PC-9 (cell line): ENCODE measurements around the gene NMNAT3. TPM values are rescaled to one million over a fixed set of nuclear protein-coding genes. Genes with fewer than 3 reads are reported as not detected.

Source experiments
- BruUV-seq: library from RNA; stranded (reverse); fragments of 400-500 nt; replicated peaks from 2 replicates; lab custom pipeline; 2021; lab: Mats Ljungman, UMichigan
- CTCF ChIA-PET: fragments of 300-600 bp; sonication (Branson Sonifier 250); formaldehyde crosslinking; loops from one replicate; lab custom pipeline; 2022; ENCODE audit warnings: antibody characterized with exemption; lab: Charles Lee
- POLR2A ChIA-PET: fragments of 300-600 bp; sonication (Branson Sonifier 250); formaldehyde crosslinking; loops from one replicate; lab custom pipeline; 2022; ENCODE audit warnings: antibody characterized with exemption; ENCODE audit not compliant: unreplicated experiment; lab: Charles Lee
- DNase-seq, 2 experiments: peaks; one replicate each; pipeline versions ENCODE4 v3.0.0 to v3.0.0-alpha.2; 2015 to 2022; ENCODE audit warnings: mixed read lengths in 1 of 2
- H2AFZ ChIP-seq: fragments of 200-600 bp; sonication (generic); 2 replicates; pipeline ENCODE4 v1.8.1; 2017; ENCODE audit warnings: antibody characterized with exemption
- H3F3A ChIP-seq: fragments of 200-600 bp; sonication (generic); 2 replicates; pipeline ENCODE4 v1.8.1; 2017; ENCODE audit warnings: antibody characterized with exemption, mild to moderate bottlenecking, low read depth; ENCODE audit not compliant: insufficient read depth
- H3K27ac ChIP-seq: fragments of 200-600 bp; sonication (generic); 2 replicates; pipeline ENCODE4 v1.6.1; 2016; ENCODE audit warnings: mixed run types
- H3K27me3 ChIP-seq: fragments of 200-600 bp; sonication (generic); 2 replicates; pipeline ENCODE4 v1.6.1; 2016; ENCODE audit warnings: low read depth, mixed run types; ENCODE audit not compliant: insufficient read depth
- H3K36me3 ChIP-seq: fragments of 200-600 bp; sonication (generic); 2 replicates; pipeline ENCODE4 v1.6.1; 2016; ENCODE audit warnings: low read depth, mixed run types
- H3K4me1 ChIP-seq: fragments of 200-600 bp; sonication (generic); replicated peaks from 2 replicates; pipeline ENCODE4 v1.6.1; 2016; ENCODE audit warnings: mixed run types; ENCODE audit not compliant: insufficient read depth
- H3K4me2 ChIP-seq: fragments of 200-600 bp; sonication (generic); 2 replicates; pipeline ENCODE4 v1.6.1; 2017; ENCODE audit warnings: mixed run types
- H3K4me3 ChIP-seq: fragments of 200-600 bp; sonication (generic); 2 replicates; pipeline ENCODE4 v1.6.1; 2016; ENCODE audit warnings: mixed run types
- H3K79me2 ChIP-seq: fragments of 200-600 bp; sonication (generic); 2 replicates; pipeline ENCODE4 v1.6.1; 2017; ENCODE audit warnings: low read depth, mixed run types
- H3K9me2 ChIP-seq: fragments of 200-600 bp; sonication (generic); 2 replicates; pipeline ENCODE4 v1.8.1; 2017; ENCODE audit warnings: mild to moderate bottlenecking; ENCODE audit not compliant: insufficient read depth
- H3K9me3 ChIP-seq: fragments of 200-600 bp; sonication (generic); 2 replicates; pipeline ENCODE4 v1.8.1; 2016; ENCODE audit warnings: low read depth; ENCODE audit not compliant: insufficient read depth
- H4K20me1 ChIP-seq: fragments of 200-600 bp; sonication (generic); 2 replicates; pipeline ENCODE4 v1.8.1; 2017; ENCODE audit not compliant: insufficient read depth
- EZH2 ChIP-seq: fragments of 200-600 bp; sonication (generic); IDR thresholded peaks from 2 replicates; pipeline ENCODE4 v1.8.0; 2017; ENCODE audit warnings: antibody characterized with exemption, low read depth
- intact Hi-C: fragments of 100-400 bp; cut with micrococcal nuclease; formaldehyde crosslinking; loops from one replicate; pipeline ENCODE4 v1.10.0; 2022; ENCODE audit not compliant: unreplicated experiment
- total RNA-seq: library from RNA; stranded (reverse); gene quantifications from 2 replicates; pipeline ENCODE4 v1.2.3, GENCODE V29; 2021
- TF ChIP-seq, protein P1 (sequence below): fragments of 200-600 bp; sonication (generic); conservative IDR thresholded peaks from 2 replicates; pipeline ENCODE4 v1.6.1; 2017; ENCODE audit warnings: mixed run types, antibody characterized with exemption, mild to moderate bottlenecking, moderate library complexity

The NMNAT3 gene
- total RNA-seq, 1 experiment from 2014 or later, result 1.6 TPM

DNA sequence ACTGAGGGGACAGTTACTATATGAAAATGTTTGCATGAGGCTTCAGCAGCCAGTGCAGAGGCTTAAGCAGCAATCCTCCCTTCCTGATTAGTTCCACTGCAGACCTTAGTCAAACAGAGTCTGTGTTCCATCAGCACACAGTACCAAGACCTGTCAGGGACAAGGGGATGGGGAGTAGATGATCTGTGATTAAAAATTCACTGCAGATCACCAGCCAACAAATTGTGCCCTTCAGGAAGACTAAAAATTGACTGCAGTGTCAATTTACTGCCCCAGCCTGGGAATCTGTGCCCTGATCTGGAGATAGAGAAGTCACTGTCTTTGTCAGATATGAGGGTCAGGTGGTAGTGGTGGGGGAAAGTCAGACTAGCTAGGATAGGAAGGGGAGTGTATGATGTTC, 13.8 kb upstream of the NMNAT3 start:
- H3K9me2 ChIP-seq, result no peaks in the 10 kb centered on the region
- no peak overlapping the region for H3K4me3 ChIP-seq
- ChIA-PET CTCF (no interaction called here), POLR2A (no interaction called here)
- no peaks in the 10 kb centered on the region for H3K36me3 ChIP-seq
- DNase-seq, result no peak
- no peaks in the 10 kb centered on the region for H3F3A ChIP-seq
- no peak overlapping the region for H3K4me2 ChIP-seq
- H4K20me1 ChIP-seq, result no peaks in the 10 kb centered on the region
- H3K79me2 ChIP-seq, result no peaks in the 10 kb centered on the region
- intact Hi-C loops, result no loop called here
- H3K27me3 ChIP-seq, result peaks cover 5% of the 10 kb centered on the region; the same call in 1 of the 2 replicates
- no peak for TF ChIP-seq EZH2
- TF ChIP-seq, protein P1, sequence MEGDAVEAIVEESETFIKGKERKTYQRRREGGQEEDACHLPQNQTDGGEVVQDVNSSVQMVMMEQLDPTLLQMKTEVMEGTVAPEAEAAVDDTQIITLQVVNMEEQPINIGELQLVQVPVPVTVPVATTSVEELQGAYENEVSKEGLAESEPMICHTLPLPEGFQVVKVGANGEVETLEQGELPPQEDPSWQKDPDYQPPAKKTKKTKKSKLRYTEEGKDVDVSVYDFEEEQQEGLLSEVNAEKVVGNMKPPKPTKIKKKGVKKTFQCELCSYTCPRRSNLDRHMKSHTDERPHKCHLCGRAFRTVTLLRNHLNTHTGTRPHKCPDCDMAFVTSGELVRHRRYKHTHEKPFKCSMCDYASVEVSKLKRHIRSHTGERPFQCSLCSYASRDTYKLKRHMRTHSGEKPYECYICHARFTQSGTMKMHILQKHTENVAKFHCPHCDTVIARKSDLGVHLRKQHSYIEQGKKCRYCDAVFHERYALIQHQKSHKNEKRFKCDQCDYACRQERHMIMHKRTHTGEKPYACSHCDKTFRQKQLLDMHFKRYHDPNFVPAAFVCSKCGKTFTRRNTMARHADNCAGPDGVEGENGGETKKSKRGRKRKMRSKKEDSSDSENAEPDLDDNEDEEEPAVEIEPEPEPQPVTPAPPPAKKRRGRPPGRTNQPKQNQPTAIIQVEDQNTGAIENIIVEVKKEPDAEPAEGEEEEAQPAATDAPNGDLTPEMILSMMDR, result no peak
- H3K4me1 ChIP-seq, result no peaks in the 10 kb centered on the region
- BruUV-seq, result no TSS peak
- no peak overlapping the region for H2AFZ ChIP-seq
- H3K27ac ChIP-seq, result no peak overlapping the region
- no peaks in the 10 kb centered on the region for H3K9me3 ChIP-seq

- intact Hi-C loops, result no loop called here
- H4K20me1 ChIP-seq, result no peaks in the 10 kb centered on the region
These were observed 12.0 kb upstream of the NMNAT3 start for GRCh38 chr3:139689708-139690228.

DNA sequence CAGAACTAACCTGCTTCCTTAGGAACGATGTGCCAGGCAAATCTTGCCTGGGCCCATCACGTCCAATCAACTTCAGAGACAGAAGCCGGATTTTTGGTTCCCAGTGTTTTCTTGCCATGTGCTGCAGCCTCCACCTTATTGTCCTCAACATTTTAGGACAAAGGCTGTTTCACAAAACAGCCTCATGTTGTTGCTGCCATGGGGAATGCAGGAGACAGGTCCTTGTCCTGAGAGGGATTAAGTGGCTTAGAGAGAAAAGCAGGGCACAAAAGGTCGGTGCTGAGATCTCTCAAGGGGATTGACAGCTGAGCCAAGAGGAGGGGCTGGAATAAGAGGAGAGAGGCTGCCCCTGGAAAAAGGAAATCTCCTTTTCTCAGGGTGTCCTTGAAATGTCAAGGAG, 11.3 kb upstream of the NMNAT3 start:
- CTCF ChIA-PET, result no interaction called here
- H3K27me3 ChIP-seq, result peaks cover 12% of the 10 kb centered on the region
- no peaks in the 10 kb centered on the region for H3F3A ChIP-seq

More at GRCh38 chr3:139689708-139690228, 12.0 kb upstream of the NMNAT3 start:
- H3K36me3 ChIP-seq, result no peaks in the 10 kb centered on the region
- CTCF ChIA-PET, result no interaction called here
- no peak overlapping the region for H2AFZ ChIP-seq
- H3K4me3 ChIP-seq, result no peak overlapping the region
- H3F3A ChIP-seq, result no peaks in the 10 kb centered on the region
- DNase-seq, result no peak
- no peaks in the 10 kb centered on the region for H3K4me1 ChIP-seq
- H3K27ac ChIP-seq, result no peak overlapping the region
- no peaks in the 10 kb centered on the region for H3K79me2 ChIP-seq
- TF ChIP-seq, protein P1, result no peak
- TF ChIP-seq EZH2, result no peak
- no peak overlapping the region for H3K4me2 ChIP-seq
- BruUV-seq, result no TSS peak
- H3K9me3 ChIP-seq, result no peaks in the 10 kb centered on the region
- POLR2A ChIA-PET, result no interaction called here
- H3K9me2 ChIP-seq, result no peaks in the 10 kb centered on the region
- peaks cover 12% of the 10 kb centered on the region for H3K27me3 ChIP-seq

More for the DNA sequence above, 11.3 kb upstream of the NMNAT3 start:
- H3K79me2 ChIP-seq, result no peaks in the 10 kb centered on the region
- no peak overlapping the region for H3K4me3 ChIP-seq
- POLR2A ChIA-PET, result no interaction called here
- no peak overlapping the region for H3K27ac ChIP-seq
- TF ChIP-seq, protein P1, result no peak
- no peak for TF ChIP-seq EZH2
- H4K20me1 ChIP-seq, result no peaks in the 10 kb centered on the region
- no peak overlapping the region for H2AFZ ChIP-seq
- no peaks in the 10 kb centered on the region for H3K9me2 ChIP-seq
- no peak for DNase-seq
- BruUV-seq, result no TSS peak
- H3K4me1 ChIP-seq, result no peaks in the 10 kb centered on the region
- intact Hi-C loops, result no loop called here
- H3K4me2 ChIP-seq, result no peak overlapping the region
- H3K36me3 ChIP-seq, result no peaks in the 10 kb centered on the region
- no peaks in the 10 kb centered on the region for H3K9me3 ChIP-seq
